ENCODE data around the gene TAS2R7. TPM values are rescaled to one million over a fixed set of nuclear protein-coding genes. Genes with fewer than 3 reads are reported as not detected.

Gene TAS2R7
- total RNA-seq, 1 experiment from 2014 or later, result not detected

Other genes starting within 250 kb of the TAS2R7 start
- 63.2 and 116 TPM in 2 replicates for gene MAGOHB, start 189.0 kb downstream of the TAS2R7 start, total RNA-seq (2014; rRNA removed; shearing (Covaris generic))
- 3.3 and 3.8 TPM in 2 replicates for gene STYK1, start 128.6 kb downstream of the TAS2R7 start, total RNA-seq (2014; rRNA removed; shearing (Covaris generic))
- 55.7 and 96.7 TPM in 2 replicates for gene YBX3, start 79.3 kb downstream of the TAS2R7 start, total RNA-seq (2014; rRNA removed; shearing (Covaris generic))
- not detected in 2 replicates for gene TAS2R8, start 4.7 kb upstream of the TAS2R7 start, total RNA-seq (2014; rRNA removed; shearing (Covaris generic))
- gene TAS2R9, start 7.5 kb upstream of the TAS2R7 start, total RNA-seq (2014; rRNA removed; shearing (Covaris generic)), result not detected in 2 replicates
- gene TAS2R10, start 23.7 kb upstream of the TAS2R7 start, total RNA-seq (2014; rRNA removed; shearing (Covaris generic)), result 0.08 TPM in 1 of 2 replicates, not detected in the other
- gene PRR4, start 46.8 kb upstream of the TAS2R7 start, total RNA-seq (2014; rRNA removed; shearing (Covaris generic)), result 0.87 and 3.6 TPM in 2 replicates
- 7.4 and 9.9 TPM in 2 replicates for gene PRH1, start 81.6 kb upstream of the TAS2R7 start, total RNA-seq (2014; rRNA removed; shearing (Covaris generic))
- gene TAS2R13, start 106.9 kb upstream of the TAS2R7 start, total RNA-seq (2014; rRNA removed; shearing (Covaris generic)), result 0.08 and 0.17 TPM in 2 replicates
- not detected in 2 replicates for gene PRH2, start 126.6 kb upstream of the TAS2R7 start, total RNA-seq (2014; rRNA removed; shearing (Covaris generic))
- 1.6 and 3.3 TPM in 2 replicates for gene TAS2R14, start 136.6 kb upstream of the TAS2R7 start, total RNA-seq (2014; rRNA removed; shearing (Covaris generic))
- gene TAS2R50, start 184.3 kb upstream of the TAS2R7 start, total RNA-seq (2014; rRNA removed; shearing (Covaris generic)), result not detected in 2 replicates
- 0.62 TPM in 1 of 2 replicates, not detected in the other for gene TAS2R20, start 195.7 kb upstream of the TAS2R7 start, total RNA-seq (2014; rRNA removed; shearing (Covaris generic))
- 0.21 TPM in 1 of 2 replicates, not detected in the other for gene TAS2R19, start 220.0 kb upstream of the TAS2R7 start, total RNA-seq (2014; rRNA removed; shearing (Covaris generic))
- 1.4 TPM in 1 of 2 replicates, not detected in the other for gene TAS2R31, start 228.8 kb upstream of the TAS2R7 start, total RNA-seq (2014; rRNA removed; shearing (Covaris generic))